Smooth muscle cell (in vitro differentiated cells): Measurements from ENCODE around the gene NAA80. TPM values are rescaled to one million over a fixed set of nuclear protein-coding genes. Genes with fewer than 3 reads are reported as not detected.

ENCODE experiments used
- DNase-seq: peaks from one replicate; lab custom pipeline; 2025; ENCODE audit not compliant: unreplicated experiment; lab: John Stamatoyannopoulos, UW
- H2AFZ ChIP-seq: fragments of 200-600 bp; sonication (generic); 2 replicates; pipeline ENCODE4 v1.6.0; 2016; ENCODE audit warnings: antibody characterized with exemption, low read depth, mild to moderate bottlenecking
- H3F3A ChIP-seq: fragments of 200-600 bp; sonication (generic); 2 replicates; pipeline ENCODE4 v1.6.0; 2017; ENCODE audit warnings: antibody characterized with exemption, low read depth
- H3K27ac ChIP-seq: fragments of 200-600 bp; sonication (generic); 2 replicates; pipeline ENCODE4 v1.5.1; 2016; ENCODE audit warnings: low read depth, mild to moderate bottlenecking
- H3K27me3 ChIP-seq: fragments of 200-600 bp; sonication (generic); 2 replicates; pipeline ENCODE4 v1.6.1; 2016; ENCODE audit warnings: low read depth, mild to moderate bottlenecking
- H3K36me3 ChIP-seq: fragments of 200-600 bp; sonication (generic); 2 replicates; pipeline ENCODE4 v1.5.1; 2016; ENCODE audit warnings: low read depth
- H3K4me1 ChIP-seq: fragments of 200-600 bp; sonication (generic); 2 replicates; pipeline ENCODE4 v1.5.1; 2016; ENCODE audit warnings: low read depth
- H3K4me2 ChIP-seq: fragments of 200-600 bp; sonication (generic); 2 replicates; pipeline ENCODE4 v1.6.0; 2016; ENCODE audit warnings: mild to moderate bottlenecking
- H3K4me3 ChIP-seq: fragments of 200-600 bp; sonication (generic); 2 replicates; pipeline ENCODE4 v1.5.1; 2016; ENCODE audit warnings: mild to moderate bottlenecking
- H3K79me2 ChIP-seq: fragments of 200-600 bp; sonication (generic); 2 replicates; pipeline ENCODE4 v1.6.0; 2016; ENCODE audit warnings: low read depth, mild to moderate bottlenecking
- H3K9ac ChIP-seq: fragments of 200-600 bp; sonication (generic); 2 replicates; pipeline ENCODE4 v1.6.0; 2016; ENCODE audit warnings: low read depth
- H3K9me3 ChIP-seq: fragments of 200-600 bp; sonication (generic); replicated peaks from 2 replicates; pipeline ENCODE4 v1.5.1; 2016; ENCODE audit warnings: low read depth
- H4K20me1 ChIP-seq: fragments of 200-600 bp; sonication (generic); 2 replicates; pipeline ENCODE4 v1.6.0; 2016; ENCODE audit warnings: low read depth
- CTCF ChIP-seq: fragments of 200-600 bp; sonication (generic); IDR thresholded peaks from 2 replicates; pipeline ENCODE4 v1.5.1; 2017; ENCODE audit warnings: borderline replicate concordance, mild to moderate bottlenecking, antibody characterized with exemption; ENCODE audit not compliant: insufficient read depth, poor library complexity, severe bottlenecking
- WGBS: methylation state at CpG from one replicate; pipeline ENCODE4 v1.1.7; 2016; ENCODE audit warnings: low lambda C conversion rate; 5-methylcytosine and 5-hydroxymethylcytosine counted together
- polyA plus RNA-seq: library from polyadenylated mRNA; unstranded; fragments of >200 nt; fragmentation: Nextera tagmentation; extraction: Ambion mirVana; gene quantifications from 2 replicates; pipeline ENCODE4 v1.2.1, GENCODE V29; 2016
- total RNA-seq: library from RNA; depleted of rRNA; stranded (reverse); fragments of >200 nt; gene quantifications from 2 replicates; pipeline ENCODE4 v1.2.3, GENCODE V29; 2014

Gene NAA80
- total and polyA plus RNA-seq, 2 experiments from 2014 or later, result 13.0 to 21.9 TPM

- WGBS, result 7% methylated on average over 51 of the region's 67 CpGs
- peak within 1 kb of the TSS; percentile 98 for H3K4me2 ChIP-seq
- no peaks in the 10 kb centered on the region for H3K36me3 ChIP-seq
- H3K9ac ChIP-seq, result peak within 1 kb of the TSS; percentile 89
- peak within 1 kb of the TSS; percentile 72 for H3K27ac ChIP-seq
- TF ChIP-seq CTCF, result no peak
- H3F3A ChIP-seq, result no peaks in the 10 kb centered on the region
- DNase-seq, result peak; percentile 78
- H4K20me1 ChIP-seq, result no peaks in the 10 kb centered on the region
- peak within 1 kb of the TSS; percentile 47 for H2AFZ ChIP-seq
- peaks cover 10% of the 10 kb centered on the region for H3K4me1 ChIP-seq
- peaks cover 11% of the 10 kb centered on the region for H3K79me2 ChIP-seq
- H3K4me3 ChIP-seq, result peak within 1 kb of the TSS; percentile 84
- no peaks in the 10 kb centered on the region for H3K27me3 ChIP-seq
- H3K9me3 ChIP-seq, result no peaks in the 10 kb centered on the region
Measured at GRCh38 chr3:50292159-50293078, 6.8 kb downstream of the NAA80 start, which contains the start of gene IFRD2. TSS of gene IFRD2 (minus strand) at chr3:50292429. CDS start at chr3:50292274, 155 bp downstream.

- H3K36me3 ChIP-seq, result no peaks in the 10 kb centered on the region
- peaks cover 11% of the 10 kb centered on the region for H3K79me2 ChIP-seq
- DNase-seq, result no peak
- no peak overlapping the region for H3K4me3 ChIP-seq
- H3K4me2 ChIP-seq, result no peak overlapping the region
- no peaks in the 10 kb centered on the region for H3F3A ChIP-seq
- H3K27ac ChIP-seq, result no peak overlapping the region
- H3K9me3 ChIP-seq, result no peaks in the 10 kb centered on the region
- H4K20me1 ChIP-seq, result no peaks in the 10 kb centered on the region
- 96% methylated on average over 16 of the region's 16 CpGs for WGBS
- H3K27me3 ChIP-seq, result no peaks in the 10 kb centered on the region
- TF ChIP-seq CTCF, result no peak
- H3K4me1 ChIP-seq, result peaks cover 10% of the 10 kb centered on the region
- no peak overlapping the region for H2AFZ ChIP-seq
- H3K9ac ChIP-seq, result no peak overlapping the region
Measured at GRCh38 chr3:50290161-50290641, 9.0 kb downstream of the NAA80 start.

GRCh38 chr3:50289130-50289529 lies 10.1 kb downstream of the NAA80 start:
- 99% methylated on average over 6 of the region's 6 CpGs for WGBS
- no peaks in the 10 kb centered on the region for H3F3A ChIP-seq
- H2AFZ ChIP-seq, result no peak overlapping the region
- H3K9ac ChIP-seq, result no peak overlapping the region
- H3K27ac ChIP-seq, result no peak overlapping the region
- H4K20me1 ChIP-seq, result no peaks in the 10 kb centered on the region
- no peak overlapping the region for H3K4me3 ChIP-seq
- no peaks in the 10 kb centered on the region for H3K27me3 ChIP-seq
- no peaks in the 10 kb centered on the region for H3K36me3 ChIP-seq
- H3K4me2 ChIP-seq, result no peak overlapping the region
- peaks cover 11% of the 10 kb centered on the region for H3K79me2 ChIP-seq
- TF ChIP-seq CTCF, result no peak
- H3K9me3 ChIP-seq, result no peaks in the 10 kb centered on the region
- peaks cover 10% of the 10 kb centered on the region for H3K4me1 ChIP-seq
- no peak for DNase-seq
